Epithelial cell of proximal tubule (primary cell): Measurements from ENCODE around the gene CT45A5. TPM values are rescaled to one million over a fixed set of nuclear protein-coding genes. Genes with fewer than 3 reads are reported as not detected.
"Not testable (repeated sequence)": the region's sequence is repeated elsewhere in the genome, so short reads cannot be mapped to it uniquely, and the experiment has no call there.

ENCODE experiments used
- DNase-seq: peaks from one replicate; pipeline ENCODE4 v3.0.0-alpha.2; 2011; ENCODE audit warnings: low read depth
- H3K4me3 ChIP-seq: 2 replicates; pipeline ENCODE4 v1.5.1; 2011; ENCODE audit warnings: low read depth, mild to moderate bottlenecking, low read length
- CTCF ChIP-seq: conservative IDR thresholded peaks from 2 replicates; pipeline ENCODE4 v1.5.1; 2012; ENCODE audit warnings: low read depth, mild to moderate bottlenecking, low read length
- total RNA-seq: library from RNA; depleted of rRNA; stranded (reverse); fragments of >200 nt; gene quantifications from 2 replicates; pipeline ENCODE4 v1.2.3, GENCODE V29; 2015

The CT45A5 gene
- not detected in 2 replicates for total RNA-seq

- H3K4me3 ChIP-seq, DNase-seq: not testable (repeated sequence)
Measured at GRCh38 chrX:135785403-135785802, at the start of gene CT45A5. TSS of gene CT45A5 (minus strand) at chrX:135785503. CDS start at chrX:135781729, 3,774 bp downstream.

GRCh38 chrX:135819912-135820311 is 34.6 kb upstream of the CT45A5 start, which contains the start of gene CT45A2:
TSS of gene CT45A2 (minus strand) at chrX:135820012. CDS start at chrX:135816265, 3,747 bp downstream.
- DNase-seq: not testable (repeated sequence)

GRCh38 chrX:135802687-135803086 is 17.4 kb upstream of the CT45A5 start, which contains the start of gene CT45A6:
TSS of gene CT45A6 (minus strand) at chrX:135802787. CDS start at chrX:135798993, 3,794 bp downstream.
- DNase-seq, H3K4me3 ChIP-seq: not testable (repeated sequence)

More at GRCh38 chrX:135819912-135820311, 34.6 kb upstream of the CT45A5 start, which contains the start of gene CT45A2:
- H3K4me3 ChIP-seq: not testable (repeated sequence)

GRCh38 chrX:135768091-135768490 is 17.2 kb downstream of the CT45A5 start, which contains the start of gene CT45A3:
TSS of gene CT45A3 (minus strand) at chrX:135768191. CDS start at chrX:135764444, 3,747 bp downstream.
- H3K4me3 ChIP-seq, DNase-seq: not testable (repeated sequence)

- not testable (repeated sequence) for H3K4me3 ChIP-seq
Measured at GRCh38 chrX:135744739-135745138, 40.6 kb downstream of the CT45A5 start.

GRCh38 chrX:135741192-135741715 is 44.0 kb downstream of the CT45A5 start:
- TF ChIP-seq CTCF: no peak
- no peak overlapping the region for H3K4me3 ChIP-seq
- DNase-seq: no peak

More at GRCh38 chrX:135744739-135745138, 40.6 kb downstream of the CT45A5 start:
- not testable (repeated sequence) for DNase-seq

GRCh38 chrX:135740681-135741149 is 44.6 kb downstream of the CT45A5 start:
- no peak overlapping the region for H3K4me3 ChIP-seq
- peak; percentile 38 for TF ChIP-seq CTCF
- DNase-seq: no peak

GRCh38 chrX:135737366-135738071 is 47.8 kb downstream of the CT45A5 start:
- no peak for TF ChIP-seq CTCF
- H3K4me3 ChIP-seq: no peak overlapping the region
- DNase-seq: no peak

GRCh38 chrX:135734666-135735065 is 50.6 kb downstream of the CT45A5 start:
- DNase-seq, H3K4me3 ChIP-seq: not testable (repeated sequence)

Other genes starting within 250 kb of the CT45A5 start
- gene CT45A1, start 71.9 kb downstream of the CT45A5 start, total RNA-seq: not detected in 2 replicates
- gene CT45A3, start 17.3 kb downstream of the CT45A5 start, total RNA-seq: not detected in 2 replicates
- gene CT45A6, start 17.3 kb upstream of the CT45A5 start, total RNA-seq: not detected in 2 replicates
- not detected in 2 replicates for gene CT45A2, start 34.5 kb upstream of the CT45A5 start, total RNA-seq
- not detected in 2 replicates for gene CT45A7, start 51.8 kb upstream of the CT45A5 start, total RNA-seq
- gene CT45A8, start 69.0 kb upstream of the CT45A5 start, total RNA-seq: not detected in 2 replicates
- gene CT45A9, start 86.3 kb upstream of the CT45A5 start, total RNA-seq: not detected in 2 replicates
- not detected in 2 replicates for gene CT45A10, start 107.9 kb upstream of the CT45A5 start, total RNA-seq
- not detected in 2 replicates for gene SAGE1, start 108.2 kb upstream of the CT45A5 start, total RNA-seq
- gene MMGT1, start 188.5 kb upstream of the CT45A5 start, total RNA-seq: 16.5 and 20.9 TPM in 2 replicates
- 9.1 and 9.6 TPM in 2 replicates for gene SLC9A6, start 199.9 kb upstream of the CT45A5 start, total RNA-seq